GM19452 (cell line): Measurements from ENCODE around the gene CDSN.
"Not testable (repeated sequence)": the region's sequence is repeated elsewhere in the genome, so short reads cannot be mapped to it uniquely, and the experiment has no call there.

Experiments used
- ATAC-seq: cut with Tn5 transposase; IDR thresholded peaks from one replicate; pipeline ENCODE4 v1.9.1; 2021; ENCODE audit not compliant: unreplicated experiment

The CDSN gene

GRCh38 chr6:31090275-31090972, 29.8 kb downstream of the CDSN start:
- no peak for ATAC-seq

GRCh38 chr6:31087494-31088089, 32.7 kb downstream of the CDSN start:
- no peak for ATAC-seq

GRCh38 chr6:31086788-31087440, 33.3 kb downstream of the CDSN start:
- no peak for ATAC-seq

GRCh38 chr6:31083742-31084354, 36.4 kb downstream of the CDSN start:
- no peak for ATAC-seq

- ATAC-seq, result no peak
Observed at GRCh38 chr6:31081872-31082271, 38.4 kb downstream of the CDSN start.

- ATAC-seq, result no peak
Observed at GRCh38 chr6:31079656-31080261, 40.5 kb downstream of the CDSN start.

GRCh38 chr6:31076611-31077010, 43.6 kb downstream of the CDSN start:
- no peak for ATAC-seq

GRCh38 chr6:31075528-31075927, 44.7 kb downstream of the CDSN start:
- ATAC-seq, result no peak

GRCh38 chr6:31074401-31074800, 45.8 kb downstream of the CDSN start:
- no peak for ATAC-seq

GRCh38 chr6:31070711-31071197, 49.5 kb downstream of the CDSN start:
- no peak for ATAC-seq

- peak; percentile 56 for ATAC-seq
Observed at GRCh38 chr6:31068669-31069340, 51.4 kb downstream of the CDSN start.

GRCh38 chr6:31067891-31068668, 52.2 kb downstream of the CDSN start:
- not testable (repeated sequence) for ATAC-seq

- ATAC-seq, result not testable (repeated sequence)
Observed at GRCh38 chr6:31067028-31067427, 53.2 kb downstream of the CDSN start.

- ATAC-seq, result no peak
Observed at GRCh38 chr6:31065556-31065955, 54.7 kb downstream of the CDSN start.
